ENCODE data around the gene DNAJC5.
"Not testable (repeated sequence)": the region's sequence is repeated elsewhere in the genome, so short reads cannot be mapped to it uniquely, and the experiment has no call there.

The DNAJC5 gene, protein sequence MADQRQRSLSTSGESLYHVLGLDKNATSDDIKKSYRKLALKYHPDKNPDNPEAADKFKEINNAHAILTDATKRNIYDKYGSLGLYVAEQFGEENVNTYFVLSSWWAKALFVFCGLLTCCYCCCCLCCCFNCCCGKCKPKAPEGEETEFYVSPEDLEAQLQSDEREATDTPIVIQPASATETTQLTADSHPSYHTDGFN

DNA sequence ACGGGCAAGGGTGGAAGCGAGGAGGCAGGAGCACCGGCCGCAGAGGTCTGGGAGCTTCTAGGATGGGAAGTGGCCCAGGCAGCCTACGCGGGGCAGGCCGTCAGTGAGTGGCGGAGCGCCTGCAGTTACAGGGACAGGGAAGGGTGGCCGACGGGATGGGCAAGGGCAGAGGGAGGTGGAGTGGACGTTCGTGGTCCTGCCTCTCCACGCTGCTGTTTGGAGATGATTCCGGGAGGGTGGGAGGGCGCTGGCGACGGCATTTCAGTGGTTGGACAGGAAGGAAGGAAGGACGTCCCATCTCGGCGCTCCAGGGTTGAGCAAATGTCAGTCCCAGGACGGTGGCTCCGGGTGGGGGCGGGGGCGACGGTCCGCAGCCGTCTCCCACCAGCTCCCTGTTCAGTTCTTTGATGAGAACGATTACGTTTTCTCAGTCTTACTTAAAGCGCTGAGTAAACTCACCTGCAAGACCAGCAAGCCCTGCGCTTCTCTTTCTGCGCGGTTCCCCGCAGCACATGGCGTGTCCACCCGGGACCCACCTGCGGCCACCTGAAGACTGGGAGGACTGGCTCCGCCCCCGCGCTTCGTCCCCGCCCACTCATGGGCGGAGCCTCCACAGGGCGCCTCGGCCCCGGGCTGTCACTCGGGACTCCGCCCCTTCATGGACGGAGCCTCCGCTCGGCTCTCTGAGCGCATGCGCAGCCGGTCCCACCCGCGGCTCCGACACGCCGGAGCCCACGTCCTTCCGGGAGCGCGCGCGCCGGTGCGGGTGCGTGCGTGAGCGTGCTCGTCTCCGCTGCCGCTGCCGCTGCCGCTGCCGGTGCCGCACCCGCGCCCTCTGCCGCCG, at the start of gene DNAJC5:
DNAJC5 (plus strand) TSS at position 769 of the 844 bp plus-strand sequence. CDS start 33,220 bp downstream, outside the sequence.
- FAIRE-seq: no peak

DNA sequence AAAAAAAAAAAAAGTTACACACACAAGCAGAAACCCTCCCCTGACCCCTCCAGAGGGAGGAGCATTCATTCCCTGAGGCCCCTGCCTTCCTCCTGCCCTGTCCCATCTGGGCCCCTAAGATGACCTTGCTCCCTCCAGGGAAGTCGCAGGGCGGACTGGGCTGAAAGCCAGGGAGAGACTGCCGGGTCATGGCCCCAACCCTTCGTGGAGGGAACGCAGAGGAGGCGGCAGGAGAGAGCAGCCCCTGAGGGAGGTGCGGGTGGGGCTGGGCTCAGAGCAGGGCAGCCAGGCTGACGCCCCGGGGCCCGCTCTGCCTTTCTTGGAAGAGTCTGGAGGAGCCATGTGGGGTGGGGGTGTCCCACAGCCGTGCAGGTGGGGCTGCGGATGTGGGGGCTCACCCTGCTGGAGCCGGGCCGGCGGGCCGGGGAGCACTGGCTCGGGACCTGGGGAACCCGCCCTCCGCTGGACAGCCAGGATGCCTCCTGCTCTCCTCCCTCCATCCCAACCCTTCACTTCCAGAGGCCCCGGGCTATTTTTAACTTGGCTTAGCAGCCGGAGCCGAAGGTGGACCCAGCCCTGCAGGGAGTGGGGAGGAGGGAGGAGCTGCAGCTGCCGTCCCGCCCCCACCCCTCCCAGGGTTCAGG, 48.7 kb upstream of the DNAJC5 start:
- peak; percentile 59 for FAIRE-seq

DNA sequence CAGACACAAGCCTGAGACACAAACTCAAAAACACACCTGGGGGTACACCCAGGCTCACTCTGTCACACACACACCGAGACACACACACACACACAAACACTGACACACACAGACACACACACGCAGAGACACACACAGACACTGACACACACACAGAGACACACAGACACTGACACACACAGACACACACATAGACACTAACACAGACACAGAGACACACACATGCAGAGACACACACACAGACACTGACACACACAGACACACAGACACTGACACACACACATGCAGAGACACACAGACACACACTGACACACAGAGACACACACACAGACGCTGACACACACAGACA, 48.1 kb upstream of the DNAJC5 start:
- FAIRE-seq: no peak

DNA sequence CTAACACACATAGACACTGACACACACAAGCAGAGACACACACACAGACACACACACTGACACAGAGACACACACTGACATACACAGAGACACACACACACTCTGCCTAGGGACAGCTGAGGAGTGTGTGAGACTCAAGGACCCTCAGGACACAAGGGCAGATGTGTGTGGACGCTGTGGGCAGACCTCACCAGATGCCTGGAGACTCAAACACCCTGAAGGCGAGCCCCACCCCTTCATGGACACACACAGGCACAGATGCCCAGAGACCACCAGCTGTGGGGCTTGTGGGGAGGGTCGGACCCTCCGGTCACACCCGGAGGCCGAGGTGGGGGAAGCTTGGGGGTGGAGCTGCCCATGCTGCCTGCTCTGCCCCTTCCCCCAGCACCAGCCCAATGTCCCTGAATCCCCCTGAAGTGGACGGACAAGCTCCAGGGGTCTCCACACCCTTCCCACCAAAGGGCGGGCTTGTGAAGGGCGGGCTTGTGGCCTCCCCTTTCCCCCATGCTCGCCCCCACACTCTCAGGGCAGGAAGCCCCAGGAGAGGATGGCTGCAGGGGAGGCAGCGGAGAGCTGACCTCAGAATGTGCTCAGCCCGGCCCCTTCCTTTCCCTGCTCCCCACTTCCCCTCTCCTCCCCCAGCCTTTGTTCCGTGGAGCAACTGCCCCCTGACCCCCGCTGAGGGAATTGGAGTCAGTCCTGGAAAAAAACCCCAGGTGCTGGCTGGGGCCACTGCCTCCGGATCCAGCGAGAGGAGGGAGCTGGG, 47.5 kb upstream of the DNAJC5 start:
- no peak for FAIRE-seq

DNA sequence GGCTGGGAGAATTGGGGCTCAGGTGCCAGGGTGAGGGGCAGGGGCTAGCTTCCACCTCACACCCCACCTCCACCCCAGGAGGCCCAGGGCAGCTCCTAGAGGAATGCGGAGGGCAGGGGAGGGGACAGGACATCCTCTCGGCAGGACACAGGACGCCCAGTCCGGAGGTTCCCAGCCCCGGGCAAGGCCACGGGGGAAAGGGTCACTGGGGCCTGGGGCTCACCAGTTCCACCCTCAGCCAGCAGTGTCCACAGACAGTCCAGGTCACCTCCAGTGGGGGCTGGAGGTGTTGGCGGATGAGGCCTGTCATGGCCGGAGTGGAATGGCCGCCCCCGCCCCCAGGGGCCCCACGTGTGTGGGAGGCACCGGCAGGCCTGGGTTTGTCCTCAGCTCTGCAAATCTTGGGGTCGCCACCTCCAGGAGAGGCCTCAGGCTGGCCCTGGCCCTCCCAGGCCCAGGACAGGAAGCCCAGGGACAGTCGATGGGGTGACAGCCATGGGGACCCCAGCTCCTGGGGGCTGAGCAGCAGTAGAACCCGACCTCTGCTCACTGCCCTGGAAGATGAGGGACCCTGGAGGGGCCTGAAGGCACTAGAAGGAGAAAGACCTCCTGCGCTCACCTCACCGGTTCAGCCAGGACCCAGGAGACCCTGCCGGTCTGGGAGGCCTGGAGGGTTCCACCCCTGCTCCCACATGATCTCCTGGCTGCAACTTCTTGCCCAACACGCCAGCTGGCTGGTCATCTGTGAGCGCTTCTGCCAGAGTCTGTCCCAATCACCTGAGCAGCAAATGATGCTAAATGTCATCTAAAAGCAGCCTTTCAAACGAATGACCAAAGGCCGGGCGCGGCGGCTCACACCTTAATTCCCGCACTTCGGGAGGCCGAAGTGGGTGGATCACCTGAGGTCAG, 46.7 kb upstream of the DNAJC5 start:
- no peak for FAIRE-seq

DNA sequence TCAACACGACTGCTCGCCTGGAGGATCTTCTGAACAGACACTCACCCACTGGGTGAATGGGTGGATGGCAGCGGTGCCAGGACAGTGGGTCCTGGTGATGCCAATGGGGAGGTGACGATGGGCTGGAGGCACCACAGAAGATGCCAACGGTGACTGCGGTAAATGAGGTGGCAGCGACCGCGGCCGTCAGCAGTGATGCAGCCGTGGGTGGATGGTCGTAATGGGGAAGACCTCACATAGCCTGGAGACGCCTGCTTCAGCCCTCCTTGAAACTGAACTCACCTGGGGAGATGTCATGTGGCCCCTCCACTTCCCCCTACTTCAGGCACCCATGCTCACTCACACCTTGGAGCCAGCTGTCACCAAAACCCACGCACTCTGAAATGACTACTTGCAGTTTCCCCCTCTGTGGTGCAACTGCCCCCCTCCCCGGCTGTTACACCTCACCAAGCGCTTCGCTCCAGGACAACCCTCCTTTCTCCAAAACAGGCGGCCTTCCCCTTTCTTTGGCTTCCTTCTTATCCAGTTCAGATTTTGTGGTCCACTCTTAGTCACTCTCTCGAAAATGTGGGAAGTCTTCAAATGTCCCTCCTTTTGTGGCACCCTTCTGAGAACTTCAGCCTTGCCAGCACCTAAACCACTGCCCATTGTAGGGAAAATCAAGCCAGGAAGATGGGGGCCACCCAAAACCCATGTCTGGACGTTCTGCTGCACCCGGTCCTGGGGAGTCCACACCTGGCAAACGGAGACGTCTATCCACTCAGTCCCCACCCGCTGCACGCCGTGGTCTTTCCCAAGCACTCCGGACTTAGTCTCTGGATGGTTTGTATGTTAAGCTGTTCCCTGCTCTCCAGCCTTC, 44.0 kb upstream of the DNAJC5 start:
- FAIRE-seq: no peak

DNA sequence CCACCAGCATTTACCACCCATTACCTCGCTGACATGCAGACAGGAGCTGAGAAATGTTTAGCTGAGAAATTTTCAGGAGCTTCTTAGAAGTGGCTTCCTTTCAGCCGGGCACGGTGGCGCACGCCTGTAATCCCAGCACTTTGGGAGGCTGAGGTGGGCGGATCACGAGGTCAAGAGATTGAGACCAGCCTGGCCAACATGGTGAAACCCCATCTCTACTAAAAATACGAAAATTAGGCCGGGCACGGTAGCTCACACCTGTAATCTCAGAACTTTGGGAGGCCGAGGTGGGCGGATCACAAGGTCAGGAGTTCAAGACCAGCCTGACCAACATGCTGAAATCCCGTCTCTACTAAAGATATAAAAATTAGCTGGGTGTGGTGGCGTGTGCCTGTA, 43.4 kb upstream of the DNAJC5 start:
- not testable (repeated sequence) for FAIRE-seq

DNA sequence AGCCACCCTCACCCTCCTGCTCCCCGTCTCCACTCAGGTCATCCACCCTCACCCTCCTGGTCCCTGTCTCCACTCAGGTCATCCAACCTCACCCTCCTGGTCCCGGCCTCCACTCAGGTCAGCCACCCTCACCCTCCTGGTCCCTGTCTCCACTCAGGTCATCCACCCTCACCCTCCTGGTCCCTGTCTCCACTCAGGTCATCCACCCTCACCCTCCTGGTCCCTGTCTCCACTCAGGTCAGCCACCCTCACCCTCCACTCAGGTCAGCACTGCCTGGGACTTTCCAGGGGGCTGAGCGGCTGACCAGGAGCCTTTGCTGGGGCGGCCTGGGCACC, 41.2 kb upstream of the DNAJC5 start:
- FAIRE-seq: not testable (repeated sequence)

DNA sequence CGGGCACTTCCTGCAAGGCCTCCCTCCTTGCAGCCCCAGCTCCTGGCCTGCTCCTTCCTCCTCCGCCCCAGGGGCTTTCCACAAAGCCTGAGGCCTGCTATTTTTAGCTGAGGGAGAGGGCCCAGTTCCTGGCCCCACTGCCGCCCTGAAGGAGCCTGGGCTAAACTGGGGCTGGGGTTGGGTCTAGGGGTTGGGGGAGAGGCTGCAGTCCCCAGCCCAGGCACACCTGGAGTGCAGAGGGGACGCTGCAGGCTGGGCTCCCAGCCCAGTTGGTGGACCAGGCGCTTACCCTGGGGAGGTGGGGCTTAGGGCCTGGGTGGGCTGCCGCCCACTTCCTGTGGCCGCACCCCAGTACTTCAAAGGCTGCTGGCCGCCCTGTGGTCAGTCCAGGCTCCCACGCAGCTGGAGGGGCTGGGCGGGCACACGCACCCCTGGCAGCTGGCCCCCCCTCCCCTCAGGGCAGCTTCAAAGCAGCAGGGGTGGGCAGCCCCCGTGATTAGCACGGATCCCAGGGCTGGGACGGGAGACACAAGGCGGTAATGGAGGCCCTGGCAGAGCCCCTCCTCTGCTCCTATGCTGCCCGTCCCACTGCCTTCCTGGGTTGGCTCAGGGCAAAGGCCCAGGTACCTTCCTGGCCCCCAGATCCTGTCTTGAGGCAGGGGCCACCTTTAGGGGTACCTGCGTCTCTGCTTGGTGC, 40.7 kb upstream of the DNAJC5 start:
- no peak for FAIRE-seq

DNA sequence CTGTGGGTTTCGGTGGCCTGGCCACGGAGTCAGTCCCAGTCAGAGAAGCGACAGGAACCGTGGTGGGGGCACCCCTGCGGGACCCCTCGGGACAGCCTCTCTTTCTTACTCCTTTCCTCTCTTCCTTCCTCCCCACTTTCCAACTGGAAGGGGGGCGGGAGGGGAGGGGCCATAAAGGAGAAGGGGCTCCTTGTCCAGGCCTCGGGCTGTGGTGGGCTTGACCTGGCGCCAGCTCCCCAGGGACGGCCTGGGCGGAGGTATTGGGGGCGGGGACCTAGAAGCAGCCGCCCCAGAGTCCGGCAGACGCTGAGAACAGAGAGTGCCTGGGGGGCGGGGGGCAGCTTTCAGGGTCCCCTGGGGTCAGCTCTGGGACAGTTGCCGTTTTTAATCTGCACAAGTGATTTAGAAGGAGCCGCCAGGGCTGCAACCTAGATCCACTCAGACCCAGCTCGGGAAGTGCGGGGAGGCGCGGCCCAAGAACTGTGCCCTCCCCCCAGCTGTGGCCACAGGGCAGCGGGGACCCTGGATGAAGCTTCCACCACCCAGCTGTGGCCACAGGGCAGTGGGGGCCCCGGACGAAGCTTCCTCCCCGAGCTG, 40.1 kb upstream of the DNAJC5 start:
- no peak for FAIRE-seq

DNA sequence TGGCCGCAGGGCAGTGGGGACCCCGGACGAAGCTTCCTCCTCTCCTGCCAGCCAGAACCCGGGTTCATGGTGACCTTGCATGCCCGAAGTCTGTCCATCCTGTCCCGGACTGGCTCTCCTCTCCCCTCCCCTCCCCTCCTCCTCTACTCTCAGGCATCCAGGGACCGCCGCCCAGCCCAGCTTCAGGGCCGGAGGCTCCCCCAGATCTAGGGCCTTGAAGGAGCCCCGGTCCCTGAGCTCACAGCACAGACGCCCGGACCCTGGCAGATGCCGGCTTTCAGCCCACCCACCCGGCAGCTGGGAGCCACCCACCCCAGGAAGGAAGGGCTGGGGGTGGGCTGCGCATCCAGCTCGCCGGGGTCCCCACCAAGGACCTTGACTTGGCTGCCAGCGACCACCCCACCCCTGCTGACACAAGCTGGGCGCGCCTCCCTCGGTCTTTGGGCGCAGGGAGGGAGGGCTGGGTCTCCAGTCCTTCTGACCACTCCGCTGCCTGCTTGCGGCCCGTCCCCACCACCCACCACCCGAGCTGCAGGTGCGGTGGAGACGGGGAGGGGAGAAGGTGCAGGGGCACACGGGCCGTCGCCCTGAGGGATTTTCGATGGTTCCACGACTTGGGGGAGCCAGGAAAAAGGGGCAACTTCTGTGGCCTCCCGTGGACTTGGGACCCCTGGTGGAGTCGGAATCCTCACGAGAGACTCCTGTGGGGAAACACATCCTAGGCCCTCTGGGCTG, 39.4 kb upstream of the DNAJC5 start:
- no peak for FAIRE-seq

DNA sequence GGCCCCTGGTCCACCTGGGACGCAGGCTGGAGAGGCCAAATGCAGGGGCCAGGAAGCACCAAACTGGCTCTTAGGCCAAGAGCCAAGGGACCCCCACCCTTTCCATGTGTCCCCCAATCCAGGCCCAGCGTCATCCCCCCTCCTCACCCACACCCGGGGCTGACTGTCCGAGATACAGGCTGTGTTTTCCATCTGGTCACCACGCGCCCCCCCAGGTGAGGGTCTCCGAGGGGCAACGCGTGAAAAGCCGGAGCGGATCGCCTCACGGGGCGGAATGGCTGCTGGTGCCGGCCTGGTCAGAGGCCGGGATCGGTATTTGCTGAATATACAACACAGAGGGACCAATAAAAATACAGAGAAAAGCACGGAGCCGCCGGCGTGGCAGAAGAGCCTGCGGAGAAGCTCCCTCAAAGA, 38.8 kb upstream of the DNAJC5 start:
- FAIRE-seq: no peak

DNA sequence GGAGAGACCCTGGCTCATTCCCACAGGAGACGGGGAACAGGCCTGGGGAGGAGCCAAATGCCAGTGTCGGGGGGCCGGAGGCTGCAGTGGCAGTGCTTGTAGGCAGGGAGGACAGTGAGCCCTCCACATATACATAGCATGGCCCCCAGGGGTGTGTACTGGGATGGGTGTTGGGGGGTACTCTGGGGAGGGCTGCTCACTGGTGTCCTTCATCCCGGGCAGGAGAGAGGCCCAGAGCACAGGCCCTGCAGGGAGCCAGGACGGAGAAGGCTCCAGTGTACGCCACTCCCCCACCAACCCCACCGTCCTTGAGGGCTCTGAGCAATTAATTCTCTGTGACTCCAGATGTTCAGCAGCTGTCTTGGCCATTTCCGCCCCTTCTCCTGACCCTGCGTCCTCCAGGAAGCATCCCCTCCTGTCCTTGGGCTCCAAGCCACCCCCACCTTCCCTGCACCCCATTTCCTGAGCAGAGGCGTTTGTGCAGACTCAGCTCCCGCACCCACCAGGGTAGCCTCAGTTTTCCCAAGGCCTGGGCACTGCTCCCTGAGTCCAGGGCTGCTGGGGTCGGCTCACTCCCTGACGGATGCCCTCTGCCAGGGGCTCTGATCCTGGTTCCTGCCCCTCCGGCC, 37.0 kb upstream of the DNAJC5 start:
- no peak for FAIRE-seq

DNA sequence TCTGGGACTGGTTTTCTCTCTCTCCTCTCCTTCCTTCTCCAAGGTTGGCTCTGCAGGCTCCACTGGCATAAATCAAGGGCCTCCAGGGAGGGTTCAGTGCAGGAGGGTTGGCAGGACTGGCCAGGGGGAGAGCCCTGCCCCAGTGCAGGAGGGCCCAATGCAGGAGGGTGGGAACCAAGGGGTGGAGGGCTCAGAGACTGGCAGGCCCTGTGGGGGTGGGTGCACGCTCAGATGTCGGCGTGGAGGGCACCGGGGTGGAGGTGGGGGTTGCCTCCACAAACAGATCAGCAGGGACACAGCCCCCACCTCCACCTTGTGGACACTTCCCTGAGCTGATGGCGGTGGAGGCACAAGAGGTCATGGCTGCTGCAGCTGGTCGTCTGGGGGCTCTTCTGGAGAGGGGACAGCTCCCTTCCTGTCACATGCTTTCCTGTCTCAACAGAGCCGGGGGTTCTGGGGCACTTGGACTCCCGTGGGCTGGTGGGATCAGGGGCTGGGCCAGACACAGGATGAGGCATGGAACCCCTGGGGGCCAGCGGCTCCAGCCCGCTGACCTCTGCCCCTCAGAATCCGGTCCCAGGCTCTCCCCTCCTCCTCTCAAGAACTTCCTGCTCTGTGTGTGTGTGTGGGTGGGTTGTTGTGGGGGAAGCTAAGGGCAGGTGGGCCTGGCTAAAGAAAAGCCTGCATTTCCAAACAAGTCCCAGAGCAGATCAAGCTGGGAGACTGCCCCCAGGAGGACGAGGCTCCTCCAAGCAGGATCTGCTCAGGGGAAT, 36.3 kb upstream of the DNAJC5 start:
- FAIRE-seq: peak; percentile 39

DNA sequence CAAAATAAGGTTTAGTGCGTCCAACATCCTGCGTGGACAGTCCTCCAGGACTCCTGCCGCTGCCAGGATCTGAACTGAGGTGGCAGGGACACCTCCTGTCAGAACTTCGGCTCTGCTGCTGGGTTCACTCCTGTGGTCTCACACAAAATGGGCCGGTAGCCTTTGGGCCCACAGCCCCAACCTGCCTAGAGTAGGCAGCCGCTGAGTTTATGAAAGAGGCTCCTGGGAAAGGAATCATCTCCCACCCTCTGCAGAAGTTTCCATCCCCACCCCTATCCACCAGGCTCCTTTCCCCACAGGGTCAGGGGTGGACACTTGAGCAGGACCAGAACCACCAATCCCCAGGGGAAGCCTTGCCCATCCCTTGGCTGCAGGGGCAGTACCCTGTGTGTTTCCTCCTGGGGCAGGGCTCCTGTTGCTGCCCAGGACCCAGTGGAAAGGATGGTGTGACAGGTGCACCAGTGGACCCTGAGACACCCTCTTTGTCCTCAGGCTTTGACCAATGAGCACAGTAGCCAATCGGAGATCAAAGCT, 35.7 kb upstream of the DNAJC5 start:
- no peak for FAIRE-seq

DNA sequence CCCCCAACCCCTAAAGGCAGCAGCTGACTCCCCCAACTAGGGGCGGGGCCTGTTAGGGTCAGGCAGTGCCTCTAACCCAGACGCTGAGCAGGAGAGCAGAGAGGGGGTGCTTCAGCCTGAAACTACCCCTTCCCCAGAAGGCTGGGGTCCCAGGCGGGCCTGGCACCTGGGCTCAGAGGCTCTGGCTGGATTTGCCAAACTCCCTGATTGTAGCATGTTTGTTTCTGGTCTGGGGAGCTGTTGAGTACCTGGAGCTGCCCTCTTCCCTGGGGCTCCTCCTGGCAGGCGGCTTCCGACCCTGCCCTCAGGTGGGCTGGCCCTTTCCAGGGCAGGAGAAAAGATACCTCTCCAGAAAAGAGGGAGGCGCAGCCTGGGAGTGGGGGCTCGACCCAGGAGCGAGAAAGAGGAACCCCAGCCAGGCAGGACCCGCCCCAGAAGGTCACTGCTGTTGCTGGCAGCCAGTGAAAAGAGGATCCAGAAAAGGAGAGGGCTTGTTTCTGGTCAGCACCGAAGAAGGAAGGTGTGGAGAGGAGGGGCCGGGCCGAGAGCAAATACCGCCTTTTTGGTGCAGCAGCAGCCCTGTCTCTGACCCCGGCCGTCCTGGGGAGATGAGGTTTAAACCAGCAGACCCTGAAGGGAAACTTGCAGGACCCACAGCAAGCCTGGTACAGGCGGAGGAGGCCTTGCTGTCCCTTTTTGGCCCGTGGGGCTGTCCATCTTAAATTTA, 34.4 kb upstream of the DNAJC5 start:
- no peak for FAIRE-seq

DNA sequence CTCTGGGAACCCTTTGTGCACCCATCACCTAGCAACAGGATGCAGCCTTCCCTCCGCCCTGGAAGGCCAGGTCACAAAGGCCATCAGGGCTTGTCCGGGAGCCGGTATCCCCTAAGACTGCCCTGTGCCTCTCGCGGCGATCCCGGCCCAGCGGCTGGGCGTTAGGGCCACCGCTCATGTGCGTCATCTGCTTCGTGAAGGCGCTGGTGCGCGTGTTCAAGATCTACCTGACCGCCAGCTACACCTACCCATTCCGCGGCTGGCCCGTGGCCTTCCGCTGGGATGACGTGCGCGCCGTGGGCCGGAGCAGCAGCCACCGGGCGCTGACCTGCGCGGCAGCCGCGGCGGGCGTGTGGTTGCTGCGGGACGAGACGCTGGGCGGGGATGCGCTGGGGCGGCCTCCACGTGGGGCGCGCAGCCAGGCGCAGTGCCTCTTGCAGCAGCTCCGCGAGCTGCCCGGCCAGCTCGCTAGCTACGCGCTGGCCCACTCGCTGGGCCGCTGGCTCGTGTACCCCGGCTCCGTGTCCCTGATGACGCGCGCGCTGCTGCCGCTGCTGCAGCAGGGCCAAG, 33.5 kb upstream of the DNAJC5 start, which contains the start of gene ABHD16B:
ABHD16B (plus strand) TSS at position 134 of the 570 bp plus-strand sequence; CDS start at position 177, 43 bp downstream.
- no peak for FAIRE-seq
